22Rv1 (cell line): ENCODE measurements around the gene KIF18B.

Source experiments
- CTCF ChIP-seq: fragments of 450-650 bp; IDR thresholded peaks from 2 replicates; pipeline ENCODE4 v1.5.1; 2017; ENCODE audit warnings: mild to moderate bottlenecking
- ZFX ChIP-seq: fragments of 450-650 bp; IDR thresholded peaks from 2 replicates; pipeline ENCODE4 v1.6.1; 2017; ENCODE audit warnings: antibody characterized with exemption, borderline replicate concordance

GRCh38 chr17:44889003-44889402 lies 58.6 kb downstream of the KIF18B start:
- TF ChIP-seq CTCF = no peak
- TF ChIP-seq ZFX = no peak
